Measurements from ENCODE around the gene METRN.

Gene METRN

DNA sequence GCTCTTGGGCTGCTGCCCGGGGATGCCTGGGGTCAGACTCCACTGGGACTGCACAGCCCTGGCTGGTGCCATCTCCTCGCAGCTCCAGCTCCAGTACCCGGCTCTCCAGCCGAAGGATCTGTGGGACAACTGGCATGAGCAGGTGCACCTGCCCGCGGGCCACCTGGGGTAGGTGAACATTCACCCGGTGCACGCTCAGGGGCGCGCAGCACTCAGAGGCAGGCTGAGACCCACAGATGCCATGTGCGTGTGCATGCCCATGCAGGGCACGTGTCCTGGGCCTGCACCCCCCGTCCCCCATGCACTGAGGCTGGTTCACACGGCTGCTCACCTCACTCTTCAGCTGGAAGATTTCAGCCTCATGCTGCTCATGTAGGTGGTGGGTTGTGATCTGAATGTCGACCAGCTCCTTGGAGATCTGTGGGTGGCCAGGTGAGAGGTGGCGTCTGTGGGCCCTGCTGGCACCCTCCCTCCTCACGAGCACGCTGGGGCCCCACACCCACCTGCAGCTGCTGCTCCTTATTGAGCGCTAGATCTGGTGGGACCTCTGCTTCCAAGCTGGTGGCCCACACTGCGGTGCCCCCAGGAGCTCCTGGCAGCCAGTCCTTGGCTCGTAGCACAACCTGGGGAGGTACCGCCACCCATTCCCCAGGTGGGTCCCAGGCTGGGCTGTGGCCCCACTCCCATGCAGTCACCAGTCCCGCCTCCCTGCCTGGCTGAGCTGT is 10.7 kb downstream of the METRN start:
- no peak for DNase-seq

DNA sequence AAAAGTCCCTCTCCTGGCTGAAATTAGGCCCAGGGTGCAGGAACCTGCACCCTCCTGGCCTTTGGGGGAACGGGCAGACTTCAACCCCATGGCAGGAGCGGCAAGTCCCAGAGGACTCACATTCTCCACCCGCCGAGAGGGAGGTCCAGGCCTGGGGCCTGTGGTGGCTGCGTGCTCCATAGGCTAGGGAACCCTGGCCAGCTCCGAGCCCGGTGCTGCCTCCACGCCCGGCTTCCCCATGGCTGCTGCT is 11.2 kb downstream of the METRN start:
- no peak for DNase-seq

DNA sequence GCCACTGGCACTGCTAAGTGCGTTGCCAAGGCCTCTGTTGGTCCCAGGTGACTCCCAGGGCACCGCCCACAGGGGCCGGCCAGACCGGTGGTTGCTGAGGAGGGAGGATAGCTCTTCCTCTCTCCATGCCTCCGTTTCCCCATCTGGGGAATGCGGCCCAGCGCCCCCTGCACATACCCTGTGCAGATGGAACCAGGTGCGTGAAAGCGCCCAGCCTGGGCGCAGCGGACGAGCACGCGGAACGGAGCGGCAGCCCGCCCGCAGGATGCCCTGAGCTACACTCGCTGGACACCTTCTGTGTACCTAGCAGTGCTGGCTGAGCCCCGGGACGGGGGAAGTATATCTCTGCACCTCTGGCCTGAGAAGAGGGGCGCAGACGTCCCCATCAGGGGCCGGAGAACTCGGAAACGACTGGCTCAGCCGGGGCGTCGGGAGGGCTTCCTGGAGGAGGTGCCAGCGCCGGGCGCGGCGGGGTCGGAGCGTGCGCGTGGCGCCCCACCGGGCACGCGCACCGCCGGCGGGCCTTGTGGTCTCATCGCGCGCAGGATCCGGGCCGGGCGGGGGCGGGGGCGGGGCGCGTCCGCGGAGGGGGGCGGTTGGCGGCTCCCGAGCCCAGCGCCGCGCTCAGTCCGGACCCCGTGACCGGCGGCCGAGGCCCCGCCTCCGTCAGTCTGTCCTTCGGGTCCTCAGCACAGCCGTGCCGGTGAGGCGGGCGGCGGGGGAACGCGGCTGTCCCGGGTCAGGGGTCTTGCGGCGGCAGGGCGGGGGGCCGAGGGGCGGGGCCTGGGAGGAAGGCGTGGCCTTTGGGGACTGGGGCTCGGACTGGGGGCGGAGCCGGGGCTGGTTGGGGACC is 11.7 kb downstream of the METRN start, which contains the start of the genes CCDC78 and HAGHL:
TSS of gene CCDC78 (minus strand) at position 6 of the 853 bp plus-strand sequence. CDS start 76 bp downstream, outside the sequence.
TSS of gene HAGHL (plus strand) at position 669 of the 853 bp plus-strand sequence. CDS start 404 bp downstream, outside the sequence.
- DNase-seq: no peak

DNA sequence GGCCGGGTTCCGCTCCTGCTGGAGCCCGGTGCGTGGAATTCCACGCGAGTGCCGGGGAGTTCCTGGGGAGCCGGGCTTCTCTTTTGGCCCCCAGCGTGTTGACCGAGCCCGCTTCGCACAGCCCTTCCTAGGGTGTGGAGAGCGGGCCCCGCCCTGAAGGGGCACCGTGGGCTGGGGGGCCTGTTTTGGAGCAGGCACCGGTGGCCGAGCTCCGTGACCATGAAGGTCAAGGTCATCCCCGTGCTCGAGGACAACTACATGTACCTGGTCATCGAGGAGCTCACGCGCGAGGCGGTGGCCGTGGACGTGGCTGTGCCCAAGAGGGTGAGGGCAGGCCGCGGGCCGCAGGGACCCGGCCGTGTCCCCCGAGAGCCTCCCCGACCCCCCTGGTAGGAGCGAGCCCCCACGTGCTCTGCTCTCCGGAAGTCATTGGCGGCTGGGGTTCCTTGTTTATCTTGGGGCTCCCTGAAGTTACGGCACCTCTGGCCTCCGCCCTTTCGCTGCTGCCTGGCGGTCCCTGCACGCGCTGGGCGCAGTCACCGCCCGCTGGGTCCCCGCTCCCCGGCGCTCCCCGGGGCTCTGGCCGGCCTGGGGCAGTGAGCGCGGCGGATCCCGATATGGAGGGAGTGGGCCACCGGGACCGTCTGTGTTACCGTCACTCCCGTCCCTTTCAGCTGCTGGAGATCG is 12.5 kb downstream of the METRN start:
- DNase-seq: no peak

DNA sequence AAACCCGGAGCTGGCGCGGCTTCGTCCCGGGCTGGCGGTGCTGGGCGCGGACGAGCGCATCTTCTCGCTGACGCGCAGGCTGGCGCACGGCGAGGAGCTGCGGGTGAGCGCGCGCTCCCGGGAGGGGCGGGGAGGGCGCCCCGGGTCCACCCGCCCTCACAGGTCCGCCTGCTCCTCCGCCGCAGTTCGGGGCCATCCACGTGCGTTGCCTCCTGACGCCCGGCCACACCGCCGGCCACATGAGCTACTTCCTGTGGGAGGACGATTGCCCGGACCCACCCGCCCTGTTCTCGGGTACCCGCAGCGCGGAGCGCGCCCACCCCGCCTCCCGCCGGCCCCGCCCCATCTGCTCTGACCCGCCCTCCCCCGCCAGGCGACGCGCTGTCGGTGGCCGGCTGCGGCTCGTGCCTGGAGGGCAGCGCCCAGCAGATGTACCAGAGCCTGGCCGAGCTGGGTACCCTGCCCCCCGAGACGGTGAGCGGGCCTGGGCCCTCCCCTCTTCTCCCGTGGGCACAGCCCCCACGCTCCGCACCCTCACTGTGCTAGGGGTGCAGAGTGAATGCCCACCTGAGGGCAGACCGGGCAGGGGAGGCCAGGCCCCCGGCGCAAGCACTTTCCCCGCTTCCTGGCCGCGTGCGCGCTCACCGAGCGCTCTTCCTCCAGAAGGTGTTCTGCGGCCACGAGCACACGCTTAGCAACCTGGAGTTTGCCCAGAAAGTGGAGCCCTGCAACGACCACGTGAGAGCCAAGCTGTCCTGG is 13.4 kb downstream of the METRN start:
- DNase-seq: no peak

DNA sequence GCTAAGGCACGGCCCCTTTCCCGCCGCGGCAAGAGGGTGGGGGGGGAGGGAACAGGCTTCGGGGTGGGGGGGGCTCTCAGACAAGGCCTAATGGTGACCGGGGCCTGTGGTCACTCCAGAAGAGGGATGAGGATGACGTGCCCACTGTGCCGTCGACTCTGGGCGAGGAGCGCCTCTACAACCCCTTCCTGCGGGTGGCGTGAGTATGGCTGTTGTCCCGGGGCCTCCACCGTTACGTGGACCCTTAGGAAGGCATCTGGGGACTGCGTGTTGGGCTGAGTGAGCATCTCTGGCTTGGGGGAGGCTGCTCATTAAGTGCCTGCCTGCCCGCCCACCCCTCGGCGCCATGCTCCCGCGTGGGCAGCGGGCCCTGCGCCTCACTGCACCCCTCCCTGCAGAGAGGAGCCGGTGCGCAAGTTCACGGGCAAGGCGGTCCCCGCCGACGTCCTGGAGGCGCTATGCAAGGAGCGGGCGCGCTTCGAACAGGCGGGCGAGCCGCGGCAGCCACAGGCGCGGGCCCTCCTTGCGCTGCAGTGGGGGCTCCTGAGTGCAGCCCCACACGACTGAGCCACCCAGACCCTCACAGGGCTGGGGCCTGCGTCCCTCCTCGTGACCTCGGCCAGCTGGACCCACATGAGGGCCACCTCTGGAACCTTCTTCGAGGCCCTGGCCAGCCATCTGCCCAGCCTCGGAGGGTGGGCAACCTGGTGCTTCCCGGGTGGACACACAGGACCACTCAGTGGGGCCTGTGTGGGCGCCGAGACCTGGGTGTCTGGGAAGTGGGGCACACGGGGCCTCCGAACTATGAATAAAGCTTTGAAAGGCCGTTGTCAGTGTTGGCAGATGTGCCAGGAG is 14.2 kb downstream of the METRN start:
- no peak for DNase-seq

DNA sequence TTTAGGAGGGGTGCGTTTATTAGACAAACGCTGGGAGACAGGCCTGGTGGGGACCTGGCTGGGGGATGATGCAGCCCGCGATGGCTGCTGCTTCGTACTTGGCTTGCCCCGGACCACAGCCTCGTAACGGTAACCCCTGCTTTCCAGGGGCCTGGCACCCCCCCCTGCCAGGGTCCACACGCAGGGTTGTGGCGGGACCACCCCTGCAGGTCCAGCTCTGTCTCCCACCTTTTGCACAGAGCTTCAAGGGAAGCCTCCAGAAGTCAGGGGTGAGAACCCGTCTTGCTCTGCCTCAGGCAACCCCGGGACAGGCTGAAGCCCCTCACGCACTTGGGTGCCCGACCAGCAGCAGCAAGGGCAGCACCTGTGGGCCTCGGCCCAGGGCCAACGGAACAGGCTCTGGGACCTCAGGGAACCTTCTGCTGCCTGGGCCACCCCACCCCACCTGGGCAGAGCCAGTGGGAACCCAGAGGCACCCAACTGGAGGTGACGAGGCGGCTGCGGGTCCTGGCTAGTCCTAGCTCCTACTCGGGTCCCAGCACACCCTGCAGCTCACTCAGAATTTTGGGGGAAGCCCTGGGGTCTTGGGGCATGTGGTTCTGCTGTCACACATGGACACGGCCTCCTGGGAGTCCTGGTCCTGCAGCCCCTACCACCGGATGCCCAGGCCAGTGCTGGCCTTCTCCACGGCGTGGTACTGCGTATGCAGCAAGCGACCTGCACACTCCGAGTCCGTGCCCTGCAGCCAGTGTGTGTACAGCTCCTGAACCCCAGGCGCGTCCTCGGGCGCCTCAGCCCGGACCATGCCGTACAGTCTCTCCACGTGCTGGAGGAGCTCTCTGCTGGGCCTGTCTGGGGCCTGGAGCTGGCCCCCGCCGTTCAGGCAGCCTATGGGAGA is 15.1 kb downstream of the METRN start:
- no peak for DNase-seq

DNA sequence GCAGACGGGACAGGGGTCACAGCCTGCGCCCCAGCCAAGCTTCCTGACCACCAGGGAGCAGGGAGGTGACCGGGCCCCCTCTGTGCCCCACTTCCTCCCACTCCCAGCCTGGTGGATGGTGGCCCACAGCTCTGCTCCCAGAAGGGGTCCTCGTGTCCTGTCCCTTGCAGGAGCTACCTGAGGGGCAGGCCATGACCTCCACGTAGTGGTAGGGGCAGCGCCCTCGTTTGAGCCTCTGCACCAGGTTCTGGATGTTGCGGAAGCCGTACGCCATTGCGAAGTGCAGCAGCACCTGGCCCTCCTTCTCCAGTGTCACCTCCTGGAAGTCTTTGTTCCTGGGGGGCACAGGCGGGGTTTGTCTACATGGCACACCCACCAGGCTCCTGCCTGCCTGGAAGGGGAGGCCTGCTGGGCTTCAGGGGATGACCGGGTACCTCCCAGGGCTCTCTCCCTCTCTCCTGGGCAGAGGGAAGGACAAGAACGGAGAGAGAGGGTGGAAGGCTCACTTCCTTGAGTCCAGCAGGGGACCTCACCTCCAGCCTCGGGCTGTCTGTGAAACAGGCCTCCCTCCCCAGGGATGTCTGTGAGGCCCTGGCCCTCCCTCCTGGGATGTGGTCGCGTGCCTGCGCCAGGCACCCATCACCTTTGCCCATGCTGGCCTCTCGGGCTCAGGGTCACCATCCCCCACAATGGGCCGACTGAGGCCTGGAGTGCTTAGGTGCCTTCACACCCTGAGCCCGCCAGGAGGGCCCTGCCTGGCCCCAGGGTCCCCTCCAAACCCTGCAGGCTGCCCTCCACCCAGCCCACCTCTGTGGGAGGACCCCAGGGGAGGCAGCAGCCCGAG is 16.0 kb downstream of the METRN start:
- no peak for DNase-seq

DNA sequence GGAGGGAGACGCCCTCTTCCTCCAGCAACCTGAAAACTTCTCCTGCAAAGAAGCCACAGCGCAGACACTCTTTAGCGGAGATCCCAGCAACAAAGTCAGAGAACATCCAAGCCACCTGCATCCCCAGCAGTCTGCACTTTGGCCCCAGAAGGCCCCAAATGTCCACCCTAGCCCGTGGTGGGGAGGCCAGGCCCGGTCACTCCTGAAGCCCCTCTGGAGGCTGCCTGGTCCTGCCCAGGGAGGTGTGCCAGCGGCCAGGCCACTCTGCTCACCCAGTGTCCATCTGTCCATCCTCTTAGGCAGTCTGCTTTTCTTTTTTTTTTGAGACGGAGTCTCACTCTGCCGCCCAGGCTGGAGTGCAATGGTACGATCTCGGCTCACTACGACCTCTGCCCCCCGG is 17.4 kb downstream of the METRN start:
- no peak for DNase-seq

DNA sequence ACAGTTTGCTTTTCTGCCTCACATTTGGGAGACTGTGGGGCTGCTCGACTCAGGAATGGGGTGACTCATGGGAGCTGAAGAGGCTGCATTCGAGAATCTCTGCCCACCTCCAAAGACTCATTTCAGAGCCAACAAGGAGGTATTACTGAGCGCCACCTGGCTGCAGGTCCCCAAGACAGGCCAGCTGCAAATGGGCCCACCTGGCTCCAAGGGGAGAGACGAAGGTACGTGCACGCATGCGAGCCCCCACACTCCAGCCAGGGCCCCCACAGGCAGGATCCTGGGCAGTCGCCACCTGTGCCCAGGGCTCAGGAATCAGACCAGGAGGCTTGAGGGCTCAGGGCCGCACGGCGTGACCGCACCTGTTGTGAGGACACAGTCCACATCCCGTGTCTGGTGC is 18.0 kb downstream of the METRN start:
- DNase-seq: no peak

DNA sequence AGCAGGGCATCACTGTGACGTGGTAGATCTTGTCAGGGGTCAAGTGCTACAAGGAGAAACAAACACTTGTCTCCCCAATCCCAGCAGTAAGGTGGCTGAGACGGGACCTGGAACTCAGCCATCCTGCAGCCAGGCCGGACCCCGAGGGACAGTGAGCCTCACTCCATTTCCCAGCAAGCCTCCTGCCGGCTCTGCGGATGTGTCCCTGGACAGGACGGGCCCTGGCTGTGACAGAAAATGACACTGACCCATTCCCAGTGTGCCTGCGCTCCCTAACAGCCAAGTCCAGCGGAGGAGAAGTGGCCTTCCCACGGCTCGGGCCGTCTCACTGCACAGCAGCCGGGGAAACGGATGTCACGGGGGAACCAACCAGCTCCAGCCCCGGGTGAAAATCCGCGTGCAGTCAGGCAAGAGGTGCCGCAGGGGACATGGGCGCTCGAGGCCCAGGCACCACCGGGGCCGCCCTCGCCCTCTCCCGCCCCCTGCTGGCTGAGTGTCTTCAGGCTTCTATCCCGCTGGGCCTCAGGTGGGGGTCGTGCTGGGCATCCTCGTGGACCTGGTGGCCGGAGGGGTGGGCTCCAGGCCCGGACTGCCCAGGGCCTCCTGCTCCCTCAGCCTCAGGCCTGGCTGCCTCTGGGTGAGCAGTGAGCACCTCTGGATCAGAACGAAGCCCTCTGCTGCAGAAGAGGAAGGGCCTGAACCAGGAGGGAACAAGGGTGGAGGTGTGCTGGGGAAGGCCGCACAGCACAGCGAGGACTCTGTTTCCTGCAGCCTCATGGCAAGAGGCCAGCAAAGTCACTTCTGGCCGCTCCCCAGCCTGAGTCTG is 18.7 kb downstream of the METRN start:
- DNase-seq: no peak

DNA sequence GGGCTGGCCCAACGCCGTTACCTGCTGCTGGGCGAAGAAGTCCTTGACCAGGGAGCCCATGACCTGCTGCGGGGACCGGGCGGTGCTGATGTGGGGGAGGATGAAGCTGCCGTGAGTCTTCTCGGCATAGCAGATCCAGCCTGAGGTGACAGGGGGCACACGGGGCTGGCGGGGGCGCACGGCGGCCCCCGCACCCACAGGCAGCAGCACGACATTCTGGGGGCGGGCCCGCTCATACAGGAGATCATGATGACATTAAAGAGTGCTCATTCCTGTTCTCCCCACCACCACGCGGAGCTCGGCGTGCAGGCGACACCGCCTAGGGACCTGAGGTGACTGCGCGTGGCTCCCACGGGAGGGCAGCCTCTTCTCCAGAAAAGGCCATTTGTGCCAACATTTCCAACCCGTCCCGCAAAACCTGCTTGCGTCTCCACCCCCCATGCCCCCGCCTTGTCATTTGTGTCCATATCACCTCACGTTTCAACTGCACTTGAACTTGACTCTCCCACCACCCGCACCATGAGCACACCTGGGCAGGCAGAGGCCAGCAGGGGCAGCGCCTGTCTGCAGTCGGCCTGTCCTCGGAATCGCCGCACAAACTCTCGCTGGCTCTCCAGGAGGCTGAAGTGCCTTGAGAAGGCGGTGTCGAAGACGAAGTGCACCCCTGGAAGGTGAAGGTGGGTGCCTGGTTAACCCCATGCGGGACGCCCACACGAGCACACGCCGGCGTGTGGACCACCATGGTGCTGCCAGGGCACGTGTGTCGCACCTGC is 19.5 kb downstream of the METRN start:
- no peak for DNase-seq

DNA sequence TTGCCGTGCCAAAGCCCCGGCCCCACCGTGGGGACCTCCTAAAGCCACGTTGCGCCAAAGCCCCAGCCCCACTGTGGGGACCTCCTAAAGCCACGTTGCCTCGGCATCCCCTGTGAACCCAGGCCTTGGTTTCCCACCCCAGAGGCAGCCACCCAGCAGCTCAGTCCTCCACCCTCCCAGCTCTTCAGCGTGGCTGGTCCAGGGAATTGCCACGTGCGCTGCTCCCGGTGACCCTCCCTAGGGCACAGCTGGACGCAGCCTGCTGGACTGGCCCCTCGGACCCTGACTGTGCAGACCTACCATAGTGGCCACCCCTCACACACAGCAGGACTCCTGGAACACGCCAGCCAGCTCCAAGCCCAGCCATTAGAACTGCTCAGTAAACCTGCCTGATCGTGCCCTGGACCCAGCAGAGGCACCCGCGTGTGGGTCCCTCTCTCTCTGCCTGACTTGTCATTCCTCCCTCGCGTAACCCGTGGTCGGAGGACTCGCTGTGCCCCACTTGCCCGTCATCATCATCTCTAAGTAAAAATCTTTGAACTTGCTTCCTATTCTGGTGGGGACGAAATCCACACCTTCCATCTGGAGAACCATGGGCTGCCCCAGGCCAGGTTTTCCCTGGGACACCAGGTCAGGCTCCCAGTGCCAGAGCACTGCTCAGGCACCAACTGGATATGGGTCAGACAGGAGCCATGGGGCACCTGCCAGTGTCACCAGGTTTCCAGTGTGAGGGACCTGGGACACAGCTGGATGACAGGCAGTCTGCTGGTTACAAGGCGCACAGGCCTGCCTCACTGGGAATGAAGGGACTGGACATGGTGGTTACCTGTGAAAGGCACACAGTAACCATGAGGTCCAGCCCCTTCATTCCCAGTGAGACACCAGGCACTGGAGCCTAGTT is 20.3 kb downstream of the METRN start:
- no peak for DNase-seq

DNA sequence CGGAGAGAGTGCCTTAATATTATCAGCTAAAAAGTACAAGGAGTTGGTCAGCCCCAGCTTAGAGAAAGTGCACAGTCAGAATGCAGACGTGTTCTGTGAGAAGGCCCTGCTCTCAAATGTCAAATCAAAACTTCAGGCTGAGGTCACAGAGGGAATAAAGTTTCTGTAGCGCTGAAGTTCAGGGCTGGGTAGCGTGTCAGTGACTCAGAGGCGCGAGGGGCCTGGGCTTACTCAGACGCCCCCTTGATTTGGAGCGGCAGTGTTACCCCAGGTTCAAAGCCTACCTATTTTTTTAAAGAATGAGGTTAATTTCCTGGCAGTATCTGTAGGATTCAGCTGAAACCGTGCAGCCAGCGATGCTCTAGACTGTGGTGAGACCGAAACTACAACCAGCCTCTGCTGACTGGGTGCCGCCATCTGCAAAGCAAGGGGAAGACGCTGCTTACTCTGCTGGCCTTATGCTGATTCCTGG is 21.1 kb downstream of the METRN start:
- no peak for DNase-seq

DNA sequence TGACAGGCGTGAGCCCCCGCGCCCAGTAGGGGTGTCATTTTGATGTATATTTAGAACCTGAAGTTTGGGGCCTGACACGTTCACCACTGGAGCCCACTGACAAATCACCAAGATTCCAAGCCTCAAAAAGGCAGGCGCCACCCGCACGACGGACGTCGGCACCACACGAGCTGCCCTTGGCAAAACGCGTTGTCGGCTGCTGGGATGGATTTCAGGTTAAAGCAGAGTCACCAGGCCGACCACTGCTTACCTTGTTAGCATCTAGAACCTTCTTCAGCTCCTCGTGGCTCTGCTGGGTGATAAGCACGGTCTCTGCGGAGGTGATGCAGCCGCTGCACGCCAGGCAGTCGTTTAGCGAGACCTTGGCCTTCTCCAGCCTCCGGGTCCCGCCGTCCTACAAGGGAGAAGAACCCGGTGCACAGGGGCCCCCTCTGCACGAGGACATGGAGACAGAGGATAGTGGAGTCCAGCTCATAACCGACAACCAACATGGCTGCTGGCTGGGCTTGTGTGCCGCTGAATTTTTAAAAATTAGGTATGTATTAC is 22.1 kb downstream of the METRN start:
- no peak for DNase-seq

DNA sequence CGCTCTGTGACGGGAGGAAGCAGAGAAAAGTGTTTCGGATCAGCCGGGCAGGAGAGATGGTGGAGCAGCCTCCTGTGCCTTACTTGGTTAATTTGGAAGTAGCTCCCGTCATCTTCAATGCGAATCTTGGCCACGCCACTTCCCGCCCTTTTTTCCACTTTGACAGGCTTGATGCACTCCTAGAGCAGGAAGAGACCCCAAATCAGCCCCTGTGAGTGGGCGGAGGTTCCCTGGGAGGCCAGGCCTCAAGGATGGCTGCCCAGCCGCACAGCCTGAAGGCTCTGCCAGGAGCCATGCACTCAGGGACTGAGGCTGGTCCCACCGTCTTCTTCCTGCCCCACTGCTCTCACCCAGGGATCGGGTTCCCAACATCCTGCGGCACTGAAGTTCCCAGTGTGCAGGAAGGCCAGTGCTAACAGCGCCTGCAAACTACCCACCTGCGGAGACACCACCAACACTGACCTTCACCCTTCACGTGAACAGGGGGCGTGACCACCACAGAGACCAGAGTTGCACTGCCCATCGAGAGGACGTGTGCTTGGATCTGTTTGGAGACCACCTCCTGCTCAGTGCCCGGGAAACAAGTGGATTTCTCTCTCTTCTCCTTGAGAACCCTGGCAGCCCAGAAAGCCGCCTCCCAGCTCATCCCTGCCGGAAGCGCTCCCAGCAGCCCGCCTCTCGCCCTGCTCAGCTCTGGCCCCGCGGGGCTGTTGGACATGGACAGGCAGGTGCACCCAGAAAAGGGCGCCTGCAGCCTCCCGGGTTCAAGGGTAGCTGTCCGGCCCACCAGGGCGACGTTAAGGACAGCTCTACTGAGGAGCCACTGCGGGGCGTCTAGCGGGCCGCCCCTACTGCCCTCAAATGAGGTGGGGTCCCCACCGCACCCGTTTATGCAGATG is 24.9 kb downstream of the METRN start:
- no peak for DNase-seq
